Large intestine (tissue), 3 donors: Measurements from ENCODE around the gene MRPL44. TPM values are rescaled to one million over a fixed set of nuclear protein-coding genes. Genes with fewer than 3 reads are reported as not detected.

Experiments
- DNase-seq, 2 donors: peaks; one replicate each; pipeline versions ENCODE4 v3.0.0 to v3.0.0-alpha.2; 2013
- H3K27ac ChIP-seq: one replicate; pipeline ENCODE4 v1.5.1; 2013; ENCODE audit warnings: low read length
- H3K27me3 ChIP-seq: 2 replicates; pipeline ENCODE4 v1.6.1; 2013; ENCODE audit warnings: low read length; ENCODE audit not compliant: control insufficient read depth, insufficient read depth
- H3K36me3 ChIP-seq: 2 replicates; pipeline ENCODE4 v1.6.1; 2013; ENCODE audit warnings: low read length; ENCODE audit not compliant: control insufficient read depth, insufficient read depth
- H3K4me1 ChIP-seq: one replicate; pipeline ENCODE4 v1.6.1; 2013; ENCODE audit warnings: low read length; ENCODE audit not compliant: control insufficient read depth, insufficient read depth
- H3K4me3 ChIP-seq: one replicate; pipeline ENCODE4 v1.5.1; 2013; ENCODE audit warnings: low read length
- H3K9me3 ChIP-seq: one replicate; pipeline ENCODE4 v1.6.1; 2013; ENCODE audit warnings: mild to moderate bottlenecking, low read depth, low read length, moderate library complexity; ENCODE audit not compliant: control insufficient read depth
- WGBS: methylation state at CpG from one replicate; pipeline ENCODE4 v1.1.5; 2013; ENCODE audit warnings: low lambda C conversion rate; ENCODE audit not compliant: insufficient coverage; 5-methylcytosine and 5-hydroxymethylcytosine counted together
- polyA plus RNA-seq: library from polyadenylated mRNA; unstranded; fragments of 120-200 nt; gene quantifications from one replicate; pipeline ENCODE4 v1.2.1, GENCODE V29; 2013

The MRPL44 gene
- polyA plus RNA-seq, 1 donor: 28.3 TPM

DNA sequence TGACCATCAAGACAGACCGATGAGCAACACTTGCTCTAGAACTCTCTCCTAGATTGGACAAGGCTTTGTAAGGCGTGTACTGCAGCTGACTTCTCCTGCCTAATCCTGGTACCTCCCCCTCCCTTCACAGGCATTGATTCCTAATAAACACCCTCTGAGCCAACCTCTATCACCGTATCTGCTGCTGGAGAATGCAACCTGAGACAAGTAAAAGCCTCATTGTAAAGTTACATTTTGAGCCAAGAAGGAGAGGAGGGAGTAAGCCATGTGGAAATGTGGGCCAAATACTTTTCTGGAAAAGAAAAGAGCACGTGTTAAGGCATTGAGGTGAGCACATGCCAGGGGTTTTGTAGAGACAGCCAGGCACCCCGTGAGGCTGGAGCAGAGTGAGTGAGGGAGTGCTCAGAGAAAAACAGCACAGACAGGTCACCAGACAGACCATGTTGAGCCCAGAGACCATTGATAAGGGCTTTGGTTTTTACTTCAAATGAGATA, 9.5 kb upstream of the MRPL44 start:
- DNase-seq: no peak
- Histone ChIP-seq H3K4me1 (peaks cover 20% of the 10 kb centered on the region), H3K36me3 (no peaks in the 10 kb centered on the region), H3K27me3 (no peaks in the 10 kb centered on the region), H3K4me3 (no peak overlapping the region), H3K9me3 (no peaks in the 10 kb centered on the region), H3K27ac (no peak overlapping the region)
- no CpG with 5 or more reads among the region's 5 CpGs for whole genome bisulfite sequencing

DNA sequence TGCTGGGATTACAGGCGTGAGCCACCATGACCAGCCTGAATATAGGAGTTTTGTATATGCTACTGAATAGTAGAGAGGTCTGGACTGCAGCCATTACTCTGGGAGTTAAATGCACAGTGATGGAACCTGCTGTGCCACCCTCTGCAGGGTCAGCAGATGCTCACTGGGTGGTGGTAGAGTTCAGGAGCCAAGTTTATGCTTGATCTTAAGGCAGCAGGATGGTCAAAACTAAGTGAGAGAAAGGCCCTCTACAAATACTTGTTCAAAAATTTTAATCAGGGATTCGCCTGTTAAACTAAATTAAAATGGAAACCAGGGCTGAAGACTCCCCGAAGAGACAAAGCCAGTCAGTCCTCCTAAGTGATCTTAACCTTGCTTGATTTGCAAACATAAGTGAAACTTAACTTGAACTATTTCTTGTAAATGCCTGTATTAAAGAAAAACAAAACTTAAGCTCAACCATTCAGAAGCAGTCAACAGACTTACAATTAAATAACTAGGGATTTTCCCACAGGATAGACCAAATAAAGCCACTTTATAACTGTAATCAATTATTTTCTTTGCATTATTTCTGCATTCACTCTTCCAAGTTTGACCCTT, 7.9 kb upstream of the MRPL44 start:
- Histone ChIP-seq H3K4me1 (peaks cover 16% of the 10 kb centered on the region), H3K9me3 (no peaks in the 10 kb centered on the region), H3K4me3 (no peak overlapping the region), H3K27me3 (no peaks in the 10 kb centered on the region), H3K36me3 (no peaks in the 10 kb centered on the region), H3K27ac (no peak overlapping the region)
- DNase-seq: no peak
- 90% methylated on average over 2 of the region's 3 CpGs for WGBS

DNA sequence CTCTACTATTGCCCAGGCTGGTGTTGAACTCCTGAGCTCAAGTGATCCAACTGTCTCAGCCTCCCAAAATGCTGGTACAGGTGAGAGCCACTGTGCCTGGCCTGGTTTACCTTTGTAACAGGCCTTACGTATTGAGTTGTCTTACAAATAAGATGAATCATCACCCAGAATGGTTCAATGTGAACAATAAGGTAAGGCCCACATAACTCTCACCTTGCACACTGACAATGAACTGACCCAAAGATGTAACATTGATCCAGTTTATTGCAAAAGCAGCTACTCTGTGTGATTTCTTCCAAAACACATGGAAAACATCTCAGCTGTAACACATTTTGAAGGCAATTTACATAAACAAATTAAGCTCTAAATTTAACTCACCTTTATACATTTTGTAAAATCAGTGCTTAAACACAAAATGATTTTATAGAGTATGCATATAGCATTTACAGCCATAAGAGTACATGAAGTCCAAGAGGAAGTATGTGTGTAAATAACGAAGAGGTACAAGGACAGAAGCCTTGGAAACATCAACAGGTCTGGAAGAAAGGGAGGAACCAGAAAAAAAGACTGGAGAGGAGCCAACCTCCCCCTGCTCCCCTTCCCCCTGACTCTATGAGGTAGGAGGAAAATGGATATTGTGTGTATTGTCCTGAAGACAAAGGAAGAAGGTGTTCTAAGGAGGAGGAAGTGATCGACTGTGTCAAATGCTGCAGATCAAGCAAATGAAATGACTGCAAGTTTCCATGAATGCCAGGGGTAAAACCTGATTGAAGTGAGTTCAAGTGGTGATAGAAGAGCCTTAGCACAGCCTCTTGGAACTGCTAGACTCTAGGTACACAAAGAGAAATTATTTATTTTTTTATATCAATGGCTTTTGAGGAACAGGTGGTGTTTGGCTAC, 6.6 kb upstream of the MRPL44 start:
- H3K9me3 ChIP-seq: no peaks in the 10 kb centered on the region
- WGBS: 38% methylated on average over 1 of the region's 3 CpGs
- peak overlapping the region; percentile 21 for H3K27ac ChIP-seq
- no peaks in the 10 kb centered on the region for H3K27me3 ChIP-seq
- no peaks in the 10 kb centered on the region for H3K36me3 ChIP-seq
- H3K4me3 ChIP-seq: no peak overlapping the region
- no peak for DNase-seq
- peaks cover 12% of the 10 kb centered on the region for H3K4me1 ChIP-seq

DNA sequence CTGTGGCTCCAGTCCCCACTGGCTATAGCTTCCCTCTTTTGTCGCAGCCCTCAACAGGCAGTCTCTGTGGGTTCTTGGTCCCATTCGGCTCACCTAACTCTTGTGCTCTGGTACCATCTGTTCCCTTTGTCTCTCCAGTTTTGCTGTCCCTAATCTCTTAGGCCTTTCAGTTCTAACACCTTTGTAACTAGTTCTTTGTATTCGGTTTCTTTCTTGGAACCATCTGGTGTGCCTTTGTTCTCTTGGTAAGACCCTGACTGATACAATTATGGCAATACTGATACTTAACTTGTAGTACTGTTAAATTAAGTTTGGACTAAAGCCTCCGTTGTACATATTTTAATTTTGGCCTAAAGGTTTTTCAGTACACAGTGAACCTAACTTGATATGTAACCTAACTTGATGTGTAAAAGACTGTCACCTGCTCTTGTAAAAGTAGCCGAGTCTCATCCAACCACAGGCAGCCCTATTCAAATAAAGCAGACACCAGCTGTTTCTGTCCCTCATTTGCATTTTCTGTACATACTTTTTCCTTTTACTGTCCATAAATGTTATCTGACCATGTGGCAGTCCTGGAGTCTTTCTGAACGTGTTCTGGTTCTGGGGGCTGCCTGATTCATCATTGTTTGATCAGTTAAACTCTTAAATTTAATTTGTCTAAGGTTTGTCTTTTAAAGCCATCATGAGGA, 4.8 kb upstream of the MRPL44 start:
- Histone ChIP-seq H3K36me3 (no peaks in the 10 kb centered on the region), H3K27me3 (no peaks in the 10 kb centered on the region), H3K4me3 (no peak overlapping the region), H3K27ac (no peak overlapping the region), H3K9me3 (no peaks in the 10 kb centered on the region), H3K4me1 (peaks cover 14% of the 10 kb centered on the region)
- DNase-seq: no peak
- no CpG with 5 or more reads among the region's 6 CpGs for WGBS

DNA sequence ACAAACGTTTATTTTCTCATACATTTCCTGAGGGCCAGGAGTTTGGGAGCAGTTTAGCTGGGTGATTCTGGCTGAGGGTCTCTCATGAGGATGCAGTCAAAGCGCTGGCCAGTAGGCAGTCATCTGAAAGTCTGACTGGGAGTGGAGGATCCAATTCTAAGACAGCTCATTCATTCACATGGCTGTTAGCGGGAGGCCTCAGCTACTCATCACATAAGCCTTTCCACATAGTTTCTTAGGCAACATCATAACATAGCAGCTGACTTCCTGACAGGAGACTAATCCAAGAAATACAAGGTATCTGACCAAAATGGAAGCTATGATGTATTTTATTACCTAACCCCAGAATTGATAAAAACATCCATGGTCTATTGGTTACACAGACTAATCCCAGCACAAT, 2.9 kb upstream of the MRPL44 start:
- no peak for DNase-seq
- Histone ChIP-seq H3K36me3 (peaks cover under 1% of the 10 kb centered on the region), H3K9me3 (no peaks in the 10 kb centered on the region), H3K4me3 (no peak overlapping the region), H3K27me3 (no peaks in the 10 kb centered on the region), H3K27ac (no peak overlapping the region), H3K4me1 (peaks cover 19% of the 10 kb centered on the region)
- WGBS: 100% methylated on average over 1 of the region's 3 CpGs

DNA sequence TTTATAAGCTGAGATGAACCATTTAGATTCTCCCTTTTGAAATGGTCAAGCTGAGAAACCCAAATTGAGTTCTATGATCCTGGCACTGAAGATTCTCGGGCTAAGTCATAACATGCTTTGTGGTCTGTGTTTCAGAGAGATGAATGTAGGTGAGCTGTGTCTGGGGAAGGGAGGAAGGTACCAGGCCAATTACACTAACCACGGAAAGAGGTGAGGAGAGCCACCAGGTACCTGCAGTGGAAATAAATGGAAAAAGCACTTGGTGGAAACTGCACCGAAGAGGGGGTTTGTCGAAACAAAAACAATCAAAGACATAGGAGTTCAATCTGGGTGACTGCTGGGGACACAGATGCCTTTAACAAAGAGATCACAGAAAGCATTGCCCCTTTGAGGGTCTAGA, 963 bp upstream of the MRPL44 start:
- WGBS: 93% methylated on average over 2 of the region's 4 CpGs
- Histone ChIP-seq H3K36me3 (peaks cover 15% of the 10 kb centered on the region), H3K27me3 (no peaks in the 10 kb centered on the region), H3K4me1 (peaks cover 24% of the 10 kb centered on the region), H3K9me3 (no peaks in the 10 kb centered on the region), H3K4me3 (no peak overlapping the region), H3K27ac (no peak overlapping the region)
- no peak for DNase-seq

DNA sequence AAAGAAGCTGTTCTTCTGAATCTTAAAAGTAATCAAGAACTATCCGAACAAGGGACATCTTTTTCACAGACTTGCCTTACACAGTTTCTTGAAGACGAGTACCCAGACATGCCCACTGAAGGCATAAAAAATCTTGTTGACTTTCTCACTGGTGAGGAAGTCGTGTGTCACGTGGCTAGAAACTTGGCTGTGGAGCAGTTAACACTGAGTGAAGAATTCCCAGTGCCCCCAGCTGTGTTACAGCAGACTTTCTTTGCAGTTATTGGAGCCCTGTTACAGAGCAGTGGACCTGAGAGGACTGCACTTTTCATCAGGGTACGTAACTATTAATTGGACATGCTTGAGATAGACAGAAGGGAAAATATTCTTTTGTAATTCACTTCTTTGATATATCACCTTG, 2.4 kb downstream of the MRPL44 start:
- Histone ChIP-seq H3K27me3 (no peaks in the 10 kb centered on the region), H3K4me3 (no peak overlapping the region), H3K27ac (no peak overlapping the region), H3K36me3 (peaks cover 27% of the 10 kb centered on the region), H3K9me3 (no peaks in the 10 kb centered on the region), H3K4me1 (peaks cover 20% of the 10 kb centered on the region)
- DNase-seq: no peak
- WGBS: 86% methylated on average over 1 of the region's 5 CpGs

DNA sequence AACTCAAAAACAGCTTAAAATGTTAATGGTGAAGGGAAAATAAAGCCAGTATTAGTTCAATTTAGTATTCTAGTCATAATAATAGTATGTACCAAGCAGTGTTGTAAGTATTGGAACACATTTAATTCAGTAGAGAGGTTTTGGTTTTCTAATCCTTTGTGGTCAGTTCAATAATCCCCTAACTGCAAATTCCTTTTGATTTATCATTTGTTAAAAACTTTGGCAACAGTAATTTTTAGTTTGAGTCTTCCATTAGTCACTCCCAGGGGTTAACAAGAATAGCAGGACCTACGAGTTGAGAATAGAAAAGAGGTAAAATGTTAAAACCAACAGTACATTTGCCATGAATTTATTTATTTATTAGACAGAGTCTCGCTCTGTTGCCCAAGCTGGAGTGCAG, 10.7 kb downstream of the MRPL44 start:
- peaks cover 11% of the 10 kb centered on the region for H3K36me3 ChIP-seq
- no peaks in the 10 kb centered on the region for H3K4me1 ChIP-seq
- no peak overlapping the region for H3K27ac ChIP-seq
- H3K4me3 ChIP-seq: no peak overlapping the region
- WGBS: no CpG with 5 or more reads among the region's 2 CpGs
- DNase-seq: no peak
- no peaks in the 10 kb centered on the region for H3K27me3 ChIP-seq
- H3K9me3 ChIP-seq: no peaks in the 10 kb centered on the region

DNA sequence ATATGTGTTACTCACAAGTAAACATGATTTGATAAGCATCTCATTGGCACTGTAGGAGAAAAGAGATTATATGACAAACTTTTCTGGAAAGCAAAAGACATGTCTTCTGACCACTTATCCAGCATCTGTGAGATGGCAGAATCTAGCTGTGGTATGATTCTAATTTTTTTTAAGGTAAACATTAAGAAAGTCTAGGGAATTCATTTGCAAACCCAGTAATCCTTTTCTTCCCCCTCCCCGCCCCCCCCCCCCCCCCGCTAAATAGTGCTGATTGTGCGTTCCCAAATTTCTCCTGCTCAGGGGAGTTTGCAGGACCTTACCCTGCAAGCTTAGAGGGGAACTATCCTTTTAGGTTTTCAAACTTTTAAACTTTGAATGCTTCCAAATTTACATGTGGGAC, 12.1 kb downstream of the MRPL44 start:
- H3K9me3 ChIP-seq: no peaks in the 10 kb centered on the region
- WGBS: no CpG with 5 or more reads among the region's 3 CpGs
- H3K27ac ChIP-seq: no peak overlapping the region
- no peak overlapping the region for H3K4me3 ChIP-seq
- peaks cover 8% of the 10 kb centered on the region for H3K36me3 ChIP-seq
- DNase-seq: no peak
- H3K27me3 ChIP-seq: no peaks in the 10 kb centered on the region
- no peaks in the 10 kb centered on the region for H3K4me1 ChIP-seq

DNA sequence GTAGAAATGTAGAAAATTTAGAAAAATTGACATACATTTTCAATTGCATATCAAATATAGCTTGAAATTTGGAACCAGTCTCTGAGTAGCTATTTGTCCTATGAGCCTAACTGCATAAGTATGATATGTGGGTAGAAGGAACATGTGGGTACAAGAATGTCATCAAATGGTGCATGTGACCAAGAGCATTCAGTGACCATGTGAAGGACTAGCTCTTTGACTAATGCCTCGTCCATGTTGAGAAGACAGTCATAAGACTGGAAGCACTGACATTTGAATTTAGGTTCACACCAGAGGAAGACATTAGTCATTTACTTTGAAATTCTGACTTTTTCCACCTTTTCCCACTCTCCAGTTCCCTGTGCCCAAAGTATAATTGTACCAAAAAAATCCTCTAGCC, 12.6 kb downstream of the MRPL44 start:
- WGBS: no CpG with 5 or more reads among the region's 1 CpG
- DNase-seq: no peak
- no peak overlapping the region for H3K27ac ChIP-seq
- no peaks in the 10 kb centered on the region for H3K27me3 ChIP-seq
- H3K36me3 ChIP-seq: peaks cover 8% of the 10 kb centered on the region
- H3K4me3 ChIP-seq: no peak overlapping the region
- no peaks in the 10 kb centered on the region for H3K4me1 ChIP-seq
- no peaks in the 10 kb centered on the region for H3K9me3 ChIP-seq
